Subcutaneous abdominal adipose tissue (tissue), 5 donors: ENCODE results near the gene THADA.

Experiments
- H3K27ac ChIP-seq: one replicate; pipeline ENCODE4 v1.7.0; 2013; ENCODE audit warnings: low read depth, mild to moderate bottlenecking, inconsistent platforms, low read length, moderate library complexity
- H3K27me3 ChIP-seq, 5 donors: one replicate each; pipeline ENCODE4 v1.7.0; 2013; ENCODE audit warnings: low read length in 5 of 5, inconsistent platforms in 1 of 5; ENCODE audit not compliant: control insufficient read depth in 5 of 5, insufficient read depth in 4 of 5
- H3K36me3 ChIP-seq, 5 donors: one replicate each; pipeline ENCODE4 v1.7.0; 2013; ENCODE audit warnings: low read length in 5 of 5; ENCODE audit not compliant: control insufficient read depth in 5 of 5, insufficient read depth in 5 of 5
- H3K4me1 ChIP-seq, 5 donors: one replicate each; pipeline ENCODE4 v1.7.0; 2013; ENCODE audit warnings: low read length in 5 of 5, mild to moderate bottlenecking in 3 of 5, moderate library complexity in 1 of 5; ENCODE audit not compliant: control insufficient read depth in 5 of 5, insufficient read depth in 5 of 5
- H3K4me3 ChIP-seq, 5 donors: one replicate each; pipeline ENCODE4 v1.7.0; 2013; ENCODE audit warnings: low read length in 5 of 5, low read depth in 1 of 5
- H3K9ac ChIP-seq, 5 donors: one replicate each; pipeline ENCODE4 v1.7.0; 2013; ENCODE audit warnings: low read length in 5 of 5, mild to moderate bottlenecking in 4 of 5, moderate library complexity in 3 of 5
- H3K9me3 ChIP-seq, 5 donors: one replicate each; pipeline ENCODE4 v1.7.0; 2013; ENCODE audit warnings: low read length in 5 of 5; ENCODE audit not compliant: control insufficient read depth in 5 of 5
- donor health status: healthy.
- donor health status: healthy.
- donor health status: healthy.
- donor health status: healthy.
- donor health status: healthy.

The THADA gene

DNA sequence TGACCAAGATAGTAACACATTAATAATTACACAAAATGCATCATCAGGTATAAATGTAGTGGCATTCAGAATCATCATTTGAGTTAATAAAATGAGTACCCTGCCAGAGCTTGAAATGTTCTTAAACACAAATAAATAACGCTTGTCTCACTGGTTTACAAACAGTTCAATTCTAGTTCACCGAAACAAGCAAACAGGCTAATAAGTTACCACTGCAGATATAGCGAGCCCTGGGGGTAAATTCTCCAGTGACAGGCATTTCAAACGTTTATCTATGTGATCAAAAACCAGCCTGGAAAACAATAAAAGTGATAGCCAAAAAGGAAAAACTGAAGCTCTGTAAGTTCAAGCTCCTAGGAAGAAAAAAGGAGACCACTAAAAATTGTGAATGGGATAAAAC lies 152.6 kb downstream of the THADA start:
- H3K4me1 ChIP-seq = peaks cover 0 to 12% (median 9%) of the 10 kb centered on the region in 5 donors
- peaks cover 0 to 1% (median 0%) of the 10 kb centered on the region in 5 donors for H3K36me3 ChIP-seq
- H3K9ac ChIP-seq = no peak overlapping the region
- no peak overlapping the region for H3K4me3 ChIP-seq
- H3K27me3 ChIP-seq = no peaks in the 10 kb centered on the region
- no peak overlapping the region for H3K27ac ChIP-seq
- no peaks in the 10 kb centered on the region for H3K9me3 ChIP-seq

DNA sequence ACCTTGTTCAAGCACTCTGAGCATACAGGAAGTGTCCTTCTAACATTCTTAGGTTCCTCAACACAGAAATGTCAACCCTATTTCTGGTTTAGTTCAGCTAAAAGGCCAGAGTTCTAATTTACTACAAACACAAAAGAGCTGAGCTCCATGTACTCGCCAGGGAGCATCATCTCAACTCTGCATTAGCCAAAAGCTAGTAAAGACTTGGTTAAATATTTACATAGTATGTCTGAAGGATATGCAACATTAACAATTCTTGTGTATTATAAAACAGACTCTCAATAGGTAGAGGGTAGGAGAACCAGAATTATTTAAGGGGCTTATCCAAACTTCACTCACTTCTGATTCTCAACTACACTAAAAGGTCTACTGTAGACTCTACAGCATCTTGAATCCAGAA lies 154.6 kb downstream of the THADA start:
- H3K36me3 ChIP-seq = peaks cover 0 to 2% (median 0%) of the 10 kb centered on the region in 5 donors
- H3K4me1 ChIP-seq = peaks cover 0 to 10% (median 0%) of the 10 kb centered on the region in 5 donors
- H3K27me3 ChIP-seq = no peaks in the 10 kb centered on the region
- no peaks in the 10 kb centered on the region for H3K9me3 ChIP-seq
- H3K27ac ChIP-seq = no peak overlapping the region
- H3K4me3 ChIP-seq = no peak overlapping the region
- H3K9ac ChIP-seq = no peak overlapping the region

DNA sequence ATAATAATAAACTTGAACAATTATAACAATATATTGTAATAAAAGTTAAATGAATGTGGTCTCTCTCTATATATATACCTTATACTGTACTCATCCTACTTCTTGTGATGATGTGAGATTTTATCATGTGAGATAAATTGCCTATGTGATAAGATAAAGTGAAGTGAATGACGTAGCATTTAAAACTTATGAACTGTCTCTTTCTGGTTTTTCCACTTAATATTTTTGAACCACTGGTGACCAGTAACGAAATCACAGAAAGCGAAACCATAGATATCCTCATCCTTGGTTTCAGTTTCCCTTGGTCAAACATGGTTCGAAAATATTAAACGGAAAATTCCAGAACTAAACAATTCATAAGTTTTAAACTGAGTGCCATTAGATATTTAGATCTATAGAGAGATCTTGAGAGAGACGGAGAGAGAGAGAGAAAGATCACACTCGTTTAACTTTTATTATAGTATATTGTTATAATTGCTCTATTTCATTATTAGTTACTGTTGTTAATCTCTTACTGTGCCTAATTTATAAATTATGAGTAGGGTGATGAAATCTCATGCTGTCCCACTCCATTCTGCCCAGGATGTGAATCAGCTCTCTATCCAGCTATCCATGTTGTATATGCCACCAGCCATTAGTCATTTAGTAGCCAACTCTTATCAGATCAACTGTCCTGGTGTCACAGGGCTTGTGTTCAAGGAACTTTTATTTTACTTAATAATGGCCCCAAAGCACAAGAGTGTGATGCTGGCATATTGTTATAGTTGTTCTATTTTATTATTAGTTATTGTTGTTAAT lies 156.8 kb downstream of the THADA start:
- Histone ChIP-seq H3K27me3 (no peaks in the 10 kb centered on the region), H3K4me1 (peaks cover 0 to 4% (median 0%) of the 10 kb centered on the region in 5 donors), H3K9me3 (no peaks in the 10 kb centered on the region), H3K36me3 (peaks cover 0 to 2% (median 0%) of the 10 kb centered on the region in 5 donors), H3K27ac (no peak overlapping the region), H3K4me3 (peak overlapping the region in 2 of 5 donors; percentile 12 to 16), H3K9ac (no peak overlapping the region)

DNA sequence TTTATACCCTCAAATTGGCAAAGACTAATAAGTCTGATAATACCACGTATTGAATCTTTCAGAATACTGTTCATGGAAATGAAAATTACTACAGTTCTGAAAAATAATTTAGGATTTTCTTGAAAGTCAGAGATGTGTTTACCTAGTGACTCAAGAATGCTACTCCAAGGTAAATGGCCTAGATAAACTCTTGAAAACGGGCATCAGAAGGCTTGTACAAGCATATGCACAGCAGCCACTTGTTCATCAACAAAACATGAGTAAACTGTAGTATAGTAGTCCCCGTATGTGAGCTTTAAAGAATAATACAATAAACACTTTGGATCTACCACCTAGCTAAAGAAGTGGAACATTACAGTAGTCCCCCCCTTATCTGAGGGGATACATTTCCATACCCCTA lies 157.5 kb downstream of the THADA start:
- no peak overlapping the region for H3K4me3 ChIP-seq
- H3K9ac ChIP-seq = no peak overlapping the region
- no peak overlapping the region for H3K27ac ChIP-seq
- peaks cover 0 to 2% (median 0%) of the 10 kb centered on the region in 5 donors for H3K36me3 ChIP-seq
- no peaks in the 10 kb centered on the region for H3K9me3 ChIP-seq
- no peaks in the 10 kb centered on the region for H3K27me3 ChIP-seq
- H3K4me1 ChIP-seq = peaks cover 0 to 4% (median 0%) of the 10 kb centered on the region in 5 donors

DNA sequence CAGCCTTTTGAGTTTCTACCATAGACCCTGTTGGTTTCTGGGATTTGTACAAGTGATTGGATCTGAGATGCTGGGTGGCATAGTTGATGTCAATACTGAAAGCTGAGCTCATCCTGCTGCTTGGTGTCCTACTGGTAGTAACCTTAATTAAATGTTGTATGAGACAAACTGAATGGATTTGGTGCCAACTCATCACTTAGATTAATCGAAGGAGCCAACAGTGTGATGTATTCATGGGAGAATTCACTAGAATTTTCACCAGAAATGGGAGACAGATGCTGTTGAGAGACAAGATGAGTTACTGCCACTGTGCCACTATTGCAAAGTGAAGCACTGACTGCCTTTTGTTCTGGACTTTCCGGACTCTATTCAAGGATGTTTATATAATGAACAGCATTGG lies 158.5 kb downstream of the THADA start:
- H3K4me3 ChIP-seq = no peak overlapping the region
- H3K27me3 ChIP-seq = no peaks in the 10 kb centered on the region
- H3K4me1 ChIP-seq = no peaks in the 10 kb centered on the region
- H3K36me3 ChIP-seq = peaks cover 0 to 2% (median 0%) of the 10 kb centered on the region in 5 donors
- no peak overlapping the region for H3K9ac ChIP-seq
- no peaks in the 10 kb centered on the region for H3K9me3 ChIP-seq
- H3K27ac ChIP-seq = no peak overlapping the region

DNA sequence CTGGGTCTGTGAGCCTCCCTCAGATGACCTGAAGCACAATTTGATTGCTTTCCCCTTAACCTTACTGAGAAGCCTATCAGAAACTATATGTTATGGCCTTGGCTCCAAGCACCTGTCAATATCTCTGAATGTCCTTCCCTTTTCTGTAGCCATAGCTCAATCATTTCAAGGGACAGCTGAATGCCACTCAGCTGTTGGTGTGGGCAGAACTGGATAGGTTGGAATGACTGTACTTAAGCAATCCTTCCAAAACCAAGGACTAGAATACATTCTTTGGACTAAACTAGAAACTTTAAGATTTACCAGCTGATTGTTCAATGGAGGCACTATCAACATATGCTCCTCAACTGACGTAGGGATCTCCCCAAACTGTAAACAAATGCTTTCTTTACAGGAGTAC lies 159.4 kb downstream of the THADA start:
- Histone ChIP-seq H3K4me1 (no peaks in the 10 kb centered on the region), H3K4me3 (no peak overlapping the region), H3K9me3 (no peaks in the 10 kb centered on the region), H3K27me3 (no peaks in the 10 kb centered on the region), H3K9ac (no peak overlapping the region), H3K27ac (no peak overlapping the region), H3K36me3 (peaks cover 0 to 2% (median 0%) of the 10 kb centered on the region in 5 donors)

DNA sequence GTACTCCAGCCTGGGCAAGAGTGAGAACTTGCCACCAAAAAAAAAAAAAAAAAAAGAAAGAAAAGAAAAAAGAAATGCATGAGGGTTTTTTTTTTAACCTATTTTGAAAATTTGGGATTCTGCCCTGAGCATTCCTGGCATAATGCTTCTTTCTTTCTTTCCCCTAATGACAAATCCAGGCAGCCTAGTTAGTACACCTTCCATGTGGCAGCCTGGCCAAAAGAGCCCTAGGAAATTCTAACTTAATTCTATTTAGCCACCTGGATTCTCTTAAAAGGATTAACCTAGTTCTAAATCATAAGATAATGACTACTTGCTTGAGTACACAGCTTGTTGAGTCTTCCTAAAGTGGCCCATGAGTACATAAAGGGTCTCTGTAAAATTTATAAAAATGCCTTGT lies 160.1 kb downstream of the THADA start:
- no peak overlapping the region for H3K9ac ChIP-seq
- H3K4me1 ChIP-seq = no peaks in the 10 kb centered on the region
- H3K27me3 ChIP-seq = no peaks in the 10 kb centered on the region
- H3K36me3 ChIP-seq = peaks cover 0 to 2% (median 0%) of the 10 kb centered on the region in 5 donors
- no peak overlapping the region for H3K27ac ChIP-seq
- H3K4me3 ChIP-seq = no peak overlapping the region
- H3K9me3 ChIP-seq = no peaks in the 10 kb centered on the region

DNA sequence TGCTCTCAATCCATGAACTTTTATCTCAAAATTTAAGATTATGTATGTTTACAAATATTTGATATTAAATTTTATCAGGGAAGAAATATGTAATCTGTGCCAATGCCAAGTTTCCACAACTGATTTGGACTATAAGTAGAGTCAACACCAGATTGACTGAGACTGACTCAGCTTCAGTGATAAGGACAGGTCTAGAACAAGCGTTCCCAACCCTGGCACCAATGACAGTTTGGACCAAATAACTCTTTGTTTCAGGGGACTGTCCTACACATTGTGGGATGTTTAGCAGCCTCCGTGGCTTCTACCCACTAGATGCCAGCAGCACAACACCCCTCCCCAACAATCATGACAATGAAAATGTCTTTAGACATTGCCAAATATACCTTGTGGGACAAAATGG lies 165.3 kb downstream of the THADA start:
- peaks cover 0 to 2% (median 0%) of the 10 kb centered on the region in 5 donors for H3K36me3 ChIP-seq
- no peak overlapping the region for H3K27ac ChIP-seq
- peaks cover 4 to 17% (median 16%) of the 10 kb centered on the region in 5 donors for H3K4me1 ChIP-seq
- H3K9me3 ChIP-seq = no peaks in the 10 kb centered on the region
- no peak overlapping the region for H3K4me3 ChIP-seq
- H3K9ac ChIP-seq = no peak overlapping the region
- no peaks in the 10 kb centered on the region for H3K27me3 ChIP-seq

DNA sequence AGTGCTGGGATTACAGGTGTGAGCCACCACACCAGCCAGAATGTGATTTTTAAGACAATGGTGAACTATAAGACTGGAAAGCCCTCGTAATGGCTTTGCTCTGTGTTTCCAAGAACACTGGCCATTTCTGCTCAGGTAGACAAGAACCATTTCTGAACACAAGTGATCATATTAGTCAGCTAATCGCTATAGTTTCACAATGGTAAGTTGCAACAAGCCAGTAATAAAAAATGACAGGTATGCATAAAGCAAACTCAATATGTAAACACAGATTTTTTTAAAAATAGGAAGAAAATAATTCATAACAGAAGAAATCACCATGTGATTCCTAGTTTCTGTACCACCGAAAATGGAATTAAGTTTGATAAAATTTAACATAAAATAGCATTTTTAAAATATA lies 166.5 kb downstream of the THADA start:
- Histone ChIP-seq H3K9ac (no peak overlapping the region), H3K27ac (no peak overlapping the region), H3K4me1 (peaks cover 7 to 28% (median 25%) of the 10 kb centered on the region in 5 donors), H3K4me3 (no peak overlapping the region), H3K36me3 (peaks cover 0 to 3% (median 0%) of the 10 kb centered on the region in 5 donors), H3K9me3 (no peaks in the 10 kb centered on the region), H3K27me3 (no peaks in the 10 kb centered on the region)

DNA sequence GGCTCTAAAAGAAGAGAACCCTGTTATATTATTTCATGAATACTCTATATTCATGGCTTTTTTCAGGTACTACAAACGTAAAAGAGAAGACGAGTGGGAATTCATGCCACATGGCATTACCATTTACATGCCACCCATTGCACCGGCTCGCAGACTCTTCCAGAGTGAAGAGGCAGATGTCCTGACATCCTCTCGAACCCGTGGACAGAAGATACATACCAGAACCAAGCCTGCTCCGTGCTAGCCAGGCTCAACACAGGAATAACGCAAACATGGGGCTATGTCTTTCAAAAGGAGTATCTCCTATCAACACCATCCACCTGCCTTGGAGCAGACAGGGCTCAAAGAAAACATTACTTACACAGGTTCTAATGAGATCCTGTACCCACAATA lies 168.8 kb downstream of the THADA start:
- Histone ChIP-seq H3K27ac (peak overlapping the region; percentile 55), H3K27me3 (no peaks in the 10 kb centered on the region), H3K9ac (no peak overlapping the region), H3K36me3 (peaks cover 0 to 3% (median 0%) of the 10 kb centered on the region in 5 donors), H3K4me3 (no peak overlapping the region), H3K4me1 (peaks cover 7 to 37% (median 30%) of the 10 kb centered on the region in 5 donors), H3K9me3 (no peaks in the 10 kb centered on the region)
